HG03039 (cell line): ENCODE data around the gene DAGLA.

Experiments used
- ATAC-seq: cut with Tn5 transposase; IDR thresholded peaks from one replicate; pipeline ENCODE4 v1.9.1; 2021; ENCODE audit warnings: mild to moderate bottlenecking, moderate library complexity; ENCODE audit not compliant: unreplicated experiment

Gene DAGLA

DNA sequence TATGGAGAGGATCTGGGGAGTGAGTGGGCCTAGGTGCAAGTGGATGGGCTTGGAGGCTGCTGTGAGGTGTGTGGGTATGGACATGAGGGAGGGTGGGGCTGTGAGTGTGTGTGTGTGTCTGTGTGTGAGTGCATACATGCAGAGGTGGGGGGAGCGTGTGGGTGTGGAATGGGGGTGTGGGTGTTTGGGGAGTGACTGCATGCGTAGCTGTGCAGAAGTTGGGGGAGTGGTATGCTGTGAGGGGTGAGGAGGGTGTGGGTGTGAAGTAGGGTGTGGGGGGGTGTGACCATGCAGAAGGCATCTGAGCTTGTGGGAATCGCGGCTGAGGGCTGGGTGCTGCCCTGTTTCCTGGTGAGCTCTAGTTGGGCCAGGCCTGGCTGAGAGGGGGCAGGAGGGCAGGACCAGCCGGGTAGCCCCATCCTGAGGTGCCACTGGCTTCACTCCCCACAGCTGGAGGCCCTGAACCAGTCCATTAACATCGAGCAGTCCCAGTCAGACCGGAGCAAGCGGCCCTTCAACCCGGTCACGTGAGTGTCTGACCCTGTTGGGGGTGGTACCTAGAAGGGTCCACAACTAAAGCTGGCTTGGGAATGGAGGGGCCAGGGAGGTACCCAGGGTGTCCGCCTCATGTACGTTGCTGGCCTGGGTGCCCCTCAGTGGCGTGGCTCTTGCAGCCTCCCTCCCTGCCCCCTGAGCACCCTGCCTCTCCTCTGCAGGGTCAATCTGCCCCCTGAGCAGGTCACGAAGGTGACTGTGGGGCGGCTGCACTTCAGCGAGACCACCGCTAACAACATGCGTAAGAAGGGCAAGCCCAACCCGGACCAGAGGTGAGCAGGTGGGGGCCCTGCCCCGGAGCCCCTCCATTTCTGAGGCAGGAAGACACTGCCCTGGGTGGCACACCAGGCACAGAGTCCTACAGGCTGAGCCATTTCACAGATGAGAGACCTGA, 95.7 kb downstream of the DAGLA start:
- ATAC-seq = no peak

DNA sequence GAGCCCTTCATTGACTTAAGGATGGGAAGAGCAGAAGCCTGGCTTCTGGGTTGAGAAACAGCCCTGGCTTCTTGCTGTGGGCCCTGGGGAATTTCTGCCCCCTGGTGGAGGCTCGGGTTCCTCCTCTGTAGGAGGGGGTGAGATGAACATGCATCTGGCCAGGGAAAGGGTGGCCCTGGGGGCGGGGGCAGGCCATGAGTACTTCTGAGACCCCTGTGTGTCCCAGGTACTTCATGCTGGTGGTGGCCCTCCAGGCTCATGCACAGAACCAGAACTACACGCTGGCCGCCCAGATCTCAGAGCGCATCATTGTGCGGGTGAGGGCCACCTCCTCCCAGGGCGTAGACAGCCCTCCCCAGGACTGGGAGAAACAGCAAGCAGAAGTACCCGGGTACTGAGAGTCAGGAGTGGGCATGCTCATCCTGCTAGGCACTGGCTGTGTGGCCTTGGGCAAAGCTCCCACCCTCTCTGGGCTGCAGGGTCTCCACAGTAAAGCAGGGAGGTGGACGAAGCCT, 96.4 kb downstream of the DAGLA start:
- no peak for ATAC-seq

GRCh38 chr11:61777234-61778090, 97.3 kb downstream of the DAGLA start:
- ATAC-seq = no peak

DNA sequence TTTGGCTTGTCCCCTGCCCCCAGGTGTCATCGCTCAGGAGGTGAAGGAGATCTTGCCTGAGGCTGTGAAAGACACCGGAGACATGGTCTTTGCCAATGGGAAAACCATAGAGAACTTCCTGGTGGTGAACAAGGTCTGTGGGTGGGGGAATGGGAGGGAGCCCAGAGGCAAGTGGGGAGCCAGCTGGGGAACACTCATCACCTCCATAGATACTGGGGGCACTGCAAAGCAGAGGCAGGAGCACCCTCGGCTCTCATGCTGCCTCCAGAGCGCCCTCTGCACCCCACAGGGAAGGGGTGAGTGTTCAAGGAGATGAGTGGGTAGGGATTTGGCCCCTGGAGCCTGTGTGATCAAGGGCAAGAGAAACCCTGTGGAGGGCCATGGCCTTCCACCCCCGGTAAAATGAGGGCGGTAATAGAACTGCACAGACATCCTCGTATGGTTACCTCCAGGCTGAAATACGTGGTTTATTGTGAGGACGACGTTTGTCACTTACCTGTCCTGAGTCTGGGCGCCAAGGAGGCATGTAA, 98.2 kb downstream of the DAGLA start:
- no peak for ATAC-seq

DNA sequence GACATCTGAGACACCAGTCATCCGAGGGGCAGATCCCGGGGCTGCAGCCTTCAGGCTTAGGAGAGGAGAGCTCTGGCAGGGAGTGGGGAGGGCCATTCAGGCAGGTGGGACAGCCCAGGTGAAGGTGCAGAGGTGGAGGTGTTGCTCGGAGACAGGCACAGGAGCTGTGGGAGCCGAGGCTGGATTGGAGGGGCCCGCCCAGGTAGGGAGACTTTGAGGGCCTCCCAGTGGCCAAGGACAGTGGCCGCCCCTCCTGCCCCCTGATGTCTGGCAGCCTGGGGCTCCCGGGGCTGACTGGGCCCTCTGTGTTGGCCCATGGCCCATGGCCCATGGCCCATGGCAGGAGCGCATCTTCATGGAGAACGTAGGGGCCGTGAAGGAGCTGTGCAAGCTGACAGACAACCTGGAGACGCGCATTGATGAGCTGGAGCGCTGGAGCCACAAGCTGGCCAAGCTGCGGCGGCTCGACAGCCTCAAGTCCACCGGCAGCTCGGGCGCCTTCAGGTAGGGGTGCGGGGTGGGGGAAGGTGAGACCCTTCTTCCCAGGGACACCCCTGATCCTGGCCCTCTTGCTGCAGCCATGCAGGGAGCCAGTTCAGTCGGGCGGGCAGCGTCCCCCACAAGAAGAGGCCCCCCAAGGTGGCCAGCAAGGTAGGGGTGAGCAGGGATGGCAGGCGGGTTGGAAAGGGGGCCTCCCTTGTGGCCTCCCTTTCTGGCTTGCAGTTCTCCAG, 98.9 kb downstream of the DAGLA start:
- no peak for ATAC-seq

- no peak for ATAC-seq
Measured at GRCh38 chr11:61779666-61780525, 99.7 kb downstream of the DAGLA start.

DNA sequence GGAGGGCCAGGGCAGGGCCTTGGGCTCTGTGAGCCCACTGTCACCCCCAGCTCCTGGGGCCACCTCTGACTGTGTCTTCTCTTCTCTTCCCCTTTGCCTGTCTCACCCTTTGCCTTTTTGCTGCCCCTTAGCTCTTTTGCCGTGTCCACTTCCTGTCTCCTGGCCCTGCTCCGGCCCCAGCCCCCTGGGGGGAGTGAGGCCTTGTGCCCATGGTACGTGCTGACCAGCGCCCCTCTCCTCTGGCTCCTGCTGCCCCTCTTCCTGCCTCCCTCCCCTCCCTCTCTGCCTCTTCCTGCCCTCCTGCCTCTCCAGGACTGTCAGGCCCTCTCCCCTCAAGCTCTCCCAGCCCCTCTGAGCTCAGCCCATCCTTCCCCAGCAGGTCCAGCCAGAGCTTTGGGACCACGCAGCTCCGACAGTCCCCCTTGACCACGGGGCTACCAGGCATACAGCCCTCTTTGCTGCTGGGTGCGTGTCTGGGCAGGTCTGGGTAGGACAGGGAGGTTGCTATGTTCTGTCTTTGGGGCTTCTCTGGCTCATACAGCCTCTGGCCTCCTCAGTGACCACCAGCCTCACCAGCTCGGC, 100.5 kb downstream of the DAGLA start:
- ATAC-seq = no peak

- no peak for ATAC-seq
Measured at GRCh38 chr11:61781585-61781984, 101.4 kb downstream of the DAGLA start.

GRCh38 chr11:61782299-61782698, 102.1 kb downstream of the DAGLA start:
- no peak for ATAC-seq

- no peak for ATAC-seq
Measured at GRCh38 chr11:61782841-61783240, 102.7 kb downstream of the DAGLA start.

DNA sequence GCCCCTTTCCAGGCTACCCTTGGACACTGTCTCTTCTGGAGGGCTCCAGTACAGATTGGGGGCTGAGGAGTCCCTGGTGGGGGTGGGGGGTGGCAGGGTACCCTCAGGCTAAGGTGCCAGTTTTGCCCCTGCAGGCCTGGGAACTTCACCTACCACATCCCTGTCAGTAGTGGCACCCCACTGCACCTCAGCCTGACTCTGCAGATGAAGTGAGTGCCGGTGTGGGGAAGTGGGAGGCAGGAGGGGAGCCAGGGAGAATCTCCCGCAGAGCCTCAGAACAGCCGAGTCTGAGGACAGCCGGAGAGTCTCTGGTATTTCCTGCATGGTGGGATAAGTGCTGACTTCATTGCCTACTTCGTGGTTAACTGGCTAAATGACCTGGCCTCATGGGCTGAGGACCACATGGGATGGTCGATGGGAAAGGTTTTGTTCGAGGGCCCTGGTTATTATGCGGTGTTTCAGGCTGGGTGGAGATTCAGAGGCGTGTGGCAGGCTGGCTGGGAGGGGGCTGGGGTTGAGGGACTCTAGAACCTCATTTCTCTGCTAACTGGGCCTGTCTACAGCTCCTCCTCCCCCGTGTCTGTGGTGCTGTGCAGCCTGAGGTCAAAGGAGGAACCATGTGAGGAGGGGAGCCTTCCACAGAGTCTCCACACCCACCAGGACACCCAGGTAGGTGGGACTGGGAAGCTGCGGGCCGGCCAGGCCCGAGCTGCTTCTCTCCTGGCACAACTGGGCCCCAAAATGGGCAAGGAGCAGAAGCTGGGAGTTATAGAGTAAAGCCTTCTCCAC, 103.7 kb downstream of the DAGLA start:
- ATAC-seq = no peak

- no peak for ATAC-seq
Measured at GRCh38 chr11:61784506-61784805, 104.3 kb downstream of the DAGLA start.

DNA sequence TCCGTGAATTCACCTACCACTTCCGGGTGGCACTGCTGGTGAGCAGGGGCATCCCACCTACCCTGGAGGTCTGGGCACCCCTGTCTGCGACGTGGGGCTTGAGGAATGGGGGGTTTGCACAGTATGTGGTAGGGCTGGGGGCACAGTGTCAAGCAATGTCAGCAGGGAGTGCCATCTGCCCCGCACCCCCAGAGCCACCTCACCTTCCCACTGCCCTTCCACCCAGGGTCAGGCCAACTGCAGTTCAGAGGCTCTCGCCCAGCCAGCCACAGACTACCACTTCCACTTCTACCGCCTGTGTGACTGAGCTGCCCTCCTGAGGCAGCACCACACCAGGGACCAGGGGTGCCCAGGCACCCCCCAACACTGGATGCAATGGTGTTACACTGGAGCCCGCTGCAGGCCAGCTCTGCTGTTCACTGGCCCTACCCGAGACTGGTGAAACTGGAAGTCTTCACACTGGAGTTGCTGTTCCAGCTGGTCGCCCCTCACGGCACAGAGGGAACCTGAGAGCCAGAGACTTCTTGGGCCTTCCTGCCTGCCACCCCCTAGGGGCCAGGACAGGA, 105.7 kb downstream of the DAGLA start:
- ATAC-seq = no peak

DNA sequence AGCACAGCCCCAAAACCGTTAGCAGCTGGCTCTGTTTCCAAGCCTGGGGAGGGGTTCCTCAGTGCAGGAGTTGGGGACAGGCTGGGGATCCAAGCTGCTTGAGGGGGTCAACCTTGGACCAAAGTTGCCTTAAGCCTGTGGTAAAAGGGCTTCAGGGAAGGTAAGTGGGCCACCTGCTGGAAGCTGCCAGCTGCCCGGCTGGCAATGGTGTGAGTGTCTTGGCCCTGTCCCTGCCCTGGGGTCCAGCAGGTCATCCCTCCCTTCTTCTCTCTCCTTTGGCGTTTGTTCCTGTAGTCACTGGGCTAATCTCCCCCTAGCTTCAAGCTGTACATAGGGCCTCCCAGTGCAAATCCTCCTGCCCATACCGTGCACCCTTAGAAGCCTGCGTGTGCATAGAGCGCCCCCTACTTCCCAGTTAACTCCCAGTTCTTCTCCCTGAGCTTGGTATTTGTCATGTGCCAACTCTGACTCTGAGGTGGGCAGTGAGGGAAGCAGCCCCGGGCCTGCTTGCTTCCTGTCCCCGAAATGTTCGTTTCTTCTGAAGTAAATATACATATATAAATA, 107.8 kb downstream of the DAGLA start:
- ATAC-seq = no peak

DNA sequence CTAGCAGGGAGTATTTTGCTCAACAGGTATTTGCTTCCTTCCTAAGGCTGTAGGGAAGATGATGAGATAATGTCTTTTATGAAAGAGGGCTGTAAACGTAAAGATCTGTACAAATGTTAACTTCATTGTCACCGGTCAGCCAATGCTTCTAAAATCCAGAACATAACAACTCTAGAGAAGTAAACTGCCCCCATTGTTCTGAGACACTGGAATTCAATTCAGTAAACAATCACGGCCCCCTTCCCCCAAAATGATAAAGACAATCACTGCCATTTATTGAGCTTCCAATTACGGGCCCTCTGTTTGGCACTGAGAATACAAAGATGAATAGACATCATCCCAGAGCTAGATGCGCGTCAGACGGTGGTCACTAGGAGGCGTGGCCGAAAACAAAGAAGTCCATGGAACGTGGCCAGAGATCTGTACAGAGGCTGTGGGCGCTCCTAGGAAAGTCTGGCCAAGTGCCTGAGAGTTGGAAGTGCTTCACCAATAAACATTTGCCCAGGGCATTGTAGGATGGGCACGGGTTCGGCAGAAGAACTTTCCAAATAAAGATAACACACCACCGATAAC, 111.6 kb downstream of the DAGLA start:
- ATAC-seq = peak; percentile 23

GRCh38 chr11:61792310-61793082, 112.3 kb downstream of the DAGLA start, which contains the start of the genes FEN1 and TMEM258:
Gene FEN1, plus strand, starts transcription at chr11:61792911. Its CDS starts 2,451 bp downstream, at chr11:61795362.
Gene TMEM258, minus strand, starts transcription at chr11:61792599. Its CDS starts 41 bp downstream, at chr11:61792558.
- peak; percentile 84 for ATAC-seq
